Activated CD8-positive, alpha-beta T cell treated with anti-CD3 and anti-CD28 coated beads for 36 hours (primary cell): ENCODE measurements around the gene PLET1. TPM values are rescaled to one million over a fixed set of nuclear protein-coding genes. Genes with fewer than 3 reads are reported as not detected.

ENCODE experiments used
- ATAC-seq: fragments of 200-7000 bp; cut with Tn5 transposase; one replicate; pipeline ENCODE4 v1.10.0; 2021; ENCODE audit warnings: mild to moderate bottlenecking, moderate library complexity
- CTCF ChIA-PET: fragments of 350-600 bp; sonication (Branson Sonifier 250); formaldehyde crosslinking; loops from one replicate; lab custom pipeline; 2021; ENCODE audit warnings: antibody characterized with exemption; lab: Charles Lee
- POLR2A ChIA-PET: fragments of 350-600 bp; sonication (Branson Sonifier 250); formaldehyde crosslinking; loops from one replicate; lab custom pipeline; 2021; ENCODE audit warnings: antibody characterized with exemption; lab: Charles Lee
- DNase-seq: peaks from one replicate; pipeline ENCODE4 v3.0.0-alpha.2; 2020
- H3K27ac Mint-ChIP-seq: one replicate; pipeline ENCODE4 v1.8.0; 2021; ENCODE audit warnings: mild to moderate bottlenecking, mixed read lengths
- H3K27me3 Mint-ChIP-seq: one replicate; pipeline ENCODE4 v1.8.0; 2021; ENCODE audit warnings: mixed read lengths
- H3K36me3 Mint-ChIP-seq: one replicate; pipeline ENCODE4 v1.8.0; 2021; ENCODE audit warnings: low read depth, mixed read lengths
- H3K4me1 Mint-ChIP-seq: one replicate; pipeline ENCODE4 v1.8.0; 2021; ENCODE audit warnings: low read depth, mixed read lengths
- H3K4me3 Mint-ChIP-seq: one replicate; pipeline ENCODE4 v1.8.0; 2021; ENCODE audit warnings: mild to moderate bottlenecking, moderate library complexity, mixed read lengths
- H3K9me3 Mint-ChIP-seq: one replicate; pipeline ENCODE4 v1.8.0; 2021; ENCODE audit warnings: mixed read lengths
- CTCF ChIP-seq: fragments of 200-600 bp; IDR thresholded peaks from one replicate; pipeline ENCODE4 v1.8.0; 2022; ENCODE audit warnings: antibody characterized with exemption, mild to moderate bottlenecking
- intact Hi-C: fragments of 100-400 bp; cut with micrococcal nuclease; formaldehyde crosslinking; loops from one replicate; pipeline ENCODE4 v1.10.0; 2022
- total RNA-seq, 2 experiments: library from RNA; stranded (reverse); gene quantifications; one replicate each; pipeline ENCODE4 v1.2.3, GENCODE V29; 2021

Gene PLET1
- total RNA-seq, 2 experiments from 2014 or later = not detected

GRCh38 chr11:112235750-112236390 lies 24.8 kb downstream of the PLET1 start:
- Mint-ChIP-seq H3K27me3 (no peaks in the 10 kb centered on the region), H3K4me1 (no peaks in the 10 kb centered on the region), H3K36me3 (peaks cover 42% of the 10 kb centered on the region), H3K9me3 (no peaks in the 10 kb centered on the region), H3K4me3 (no peak overlapping the region), H3K27ac (no peak overlapping the region)
- DNase-seq (no peak), ATAC-seq (no peak)
- intact Hi-C loops = no loop called here
- no peak for TF ChIP-seq CTCF
- ChIA-PET CTCF (no interaction called here), POLR2A (no interaction called here)

GRCh38 chr11:112231952-112232351 lies 28.7 kb downstream of the PLET1 start:
- no peak overlapping the region for H3K4me3 Mint-ChIP-seq
- no peak for DNase-seq
- CTCF ChIA-PET = interaction anchor here (0.9 to 3.0 kb wide), 3 partner anchors 13 to 48 kb away, joined by 3 to 15 read pairs (median 10); no protein-coding TSS in a partner anchor
- H3K27ac Mint-ChIP-seq = no peak overlapping the region
- no peak for TF ChIP-seq CTCF
- POLR2A ChIA-PET = interaction anchor here (1.5 kb wide), 1 partner anchor 48 kb away, joined by 4 read pairs; no protein-coding TSS in a partner anchor
- H3K27me3 Mint-ChIP-seq = no peaks in the 10 kb centered on the region
- H3K36me3 Mint-ChIP-seq = peaks cover 37% of the 10 kb centered on the region
- H3K9me3 Mint-ChIP-seq = no peaks in the 10 kb centered on the region
- ATAC-seq = no peak
- intact Hi-C loops = no loop called here
- H3K4me1 Mint-ChIP-seq = peaks cover 12% of the 10 kb centered on the region

- ATAC-seq (no peak), DNase-seq (no peak)
- peaks cover 23% of the 10 kb centered on the region for H3K36me3 Mint-ChIP-seq
- POLR2A ChIA-PET = interaction anchor here (0.6 to 1.3 kb wide), 3 partner anchors 10 to 644 kb away, joined by 3 to 4 read pairs (median 3); no protein-coding TSS in a partner anchor
- TF ChIP-seq CTCF = no peak
- no peak overlapping the region for H3K27ac Mint-ChIP-seq
- intact Hi-C loops = no loop called here
- no peaks in the 10 kb centered on the region for H3K9me3 Mint-ChIP-seq
- H3K4me1 Mint-ChIP-seq = peaks cover 15% of the 10 kb centered on the region
- CTCF ChIA-PET = interaction anchor here (5.1 kb wide), 1 partner anchor 51 kb away, joined by 37 read pairs; no protein-coding TSS in a partner anchor
- peaks cover 1% of the 10 kb centered on the region for H3K27me3 Mint-ChIP-seq
- H3K4me3 Mint-ChIP-seq = no peak overlapping the region
These were observed 30.8 kb downstream of the PLET1 start for GRCh38 chr11:112229746-112230433.

GRCh38 chr11:112229159-112229558 lies 31.5 kb downstream of the PLET1 start:
- peaks cover 23% of the 10 kb centered on the region for H3K36me3 Mint-ChIP-seq
- H3K4me3 Mint-ChIP-seq = no peak overlapping the region
- DNase-seq (no peak), ATAC-seq (no peak)
- peaks cover 1% of the 10 kb centered on the region for H3K27me3 Mint-ChIP-seq
- H3K27ac Mint-ChIP-seq = no peak overlapping the region
- ChIA-PET POLR2A (interaction anchor here (0.6 kb wide), 1 partner anchor 129 kb away, joined by 3 read pairs; no protein-coding TSS in a partner anchor), CTCF (interaction anchor here (5.1 kb wide), 1 partner anchor 51 kb away, joined by 37 read pairs; no protein-coding TSS in a partner anchor)
- intact Hi-C loops = no loop called here
- peaks cover 15% of the 10 kb centered on the region for H3K4me1 Mint-ChIP-seq
- no peaks in the 10 kb centered on the region for H3K9me3 Mint-ChIP-seq
- no peak for TF ChIP-seq CTCF
